Measurements from ENCODE around the gene CRB3.

Gene CRB3

GRCh38 chr19:6452223-6452614 lies 11.9 kb upstream of the CRB3 start:
- Histone ChIP-seq H3K4me3 (ENCODE audit: insufficient read depth, low read length, poor library complexity, severe bottlenecking) (no peak overlapping the region), H2AFZ (ENCODE audit: low read depth, low read length, severe bottlenecking) (no peak overlapping the region), H4K20me1 (ENCODE audit: low read depth, low read length) (no peaks in the 10 kb centered on the region), H3K79me2 (ENCODE audit: insufficient read depth, low read length) (no peaks in the 10 kb centered on the region), H3F3A (ENCODE audit: insufficient read depth) (no peaks in the 10 kb centered on the region), H3K4me2 (ENCODE audit: low read depth, low read length, poor library complexity, severe bottlenecking) (no peak overlapping the region), H3K36me3 (ENCODE audit: low read length) (peaks cover 6% of the 10 kb centered on the region; the same call in 1 of the 2 replicates), H3K27me3 (ENCODE audit: low read length) (no peaks in the 10 kb centered on the region), H3K9ac (ENCODE audit: low read length) (no peak overlapping the region), H3K9me2 (replicated peaks; ENCODE audit: insufficient read depth, low read length) (no peaks in the 10 kb centered on the region), H3K27ac (ENCODE audit: low read depth, low read length) (no peak overlapping the region), H3K9me3 (ENCODE audit: insufficient read depth, low read length) (no peaks in the 10 kb centered on the region)
- TF ChIP-seq CTCF (IDR thresholded peaks at IDR 0.05; ENCODE audit: insufficient read depth, low read length, poor library complexity, severe bottlenecking), result no peak
- no peak for TF ChIP-seq EZH2phosphoT487 (conservative IDR thresholded peaks at IDR 0.05; ENCODE audit: low read length)

GRCh38 chr19:6452899-6453298 lies 11.2 kb upstream of the CRB3 start:
- Histone ChIP-seq H2AFZ (ENCODE audit: low read depth, low read length, severe bottlenecking) (no peak overlapping the region), H3K27me3 (ENCODE audit: low read length) (no peaks in the 10 kb centered on the region), H3K9me2 (replicated peaks; ENCODE audit: insufficient read depth, low read length) (no peaks in the 10 kb centered on the region), H3K27ac (ENCODE audit: low read depth, low read length) (no peak overlapping the region), H4K20me1 (ENCODE audit: low read depth, low read length) (no peaks in the 10 kb centered on the region), H3K36me3 (ENCODE audit: low read length) (peaks cover 6% of the 10 kb centered on the region; the same call in 1 of the 2 replicates), H3K4me3 (ENCODE audit: insufficient read depth, low read length, poor library complexity, severe bottlenecking) (no peak overlapping the region), H3F3A (ENCODE audit: insufficient read depth) (no peaks in the 10 kb centered on the region), H3K9ac (ENCODE audit: low read length) (no peak overlapping the region), H3K79me2 (ENCODE audit: insufficient read depth, low read length) (no peaks in the 10 kb centered on the region), H3K4me2 (ENCODE audit: low read depth, low read length, poor library complexity, severe bottlenecking) (no peak overlapping the region), H3K9me3 (ENCODE audit: insufficient read depth, low read length) (no peaks in the 10 kb centered on the region)
- no peak for TF ChIP-seq EZH2phosphoT487 (conservative IDR thresholded peaks at IDR 0.05; ENCODE audit: low read length)
- TF ChIP-seq CTCF (IDR thresholded peaks at IDR 0.05; ENCODE audit: insufficient read depth, low read length, poor library complexity, severe bottlenecking), result no peak

GRCh38 chr19:6453951-6454565 lies 10.0 kb upstream of the CRB3 start:
- Histone ChIP-seq H3K27me3 (ENCODE audit: low read length) (no peaks in the 10 kb centered on the region), H2AFZ (ENCODE audit: low read depth, low read length, severe bottlenecking) (no peak overlapping the region), H3K4me2 (ENCODE audit: low read depth, low read length, poor library complexity, severe bottlenecking) (no peak overlapping the region), H3K9ac (ENCODE audit: low read length) (no peak overlapping the region), H3K9me2 (replicated peaks; ENCODE audit: insufficient read depth, low read length) (no peaks in the 10 kb centered on the region), H3K27ac (ENCODE audit: low read depth, low read length) (no peak overlapping the region), H3F3A (ENCODE audit: insufficient read depth) (no peaks in the 10 kb centered on the region), H3K4me3 (ENCODE audit: insufficient read depth, low read length, poor library complexity, severe bottlenecking) (no peak overlapping the region), H3K36me3 (ENCODE audit: low read length) (peaks cover 6% of the 10 kb centered on the region; the same call in 1 of the 2 replicates), H3K79me2 (ENCODE audit: insufficient read depth, low read length) (no peaks in the 10 kb centered on the region), H3K9me3 (ENCODE audit: insufficient read depth, low read length) (no peaks in the 10 kb centered on the region), H4K20me1 (ENCODE audit: low read depth, low read length) (no peaks in the 10 kb centered on the region)
- no peak for TF ChIP-seq CTCF (IDR thresholded peaks at IDR 0.05; ENCODE audit: insufficient read depth, low read length, poor library complexity, severe bottlenecking)
- no peak for TF ChIP-seq EZH2phosphoT487 (conservative IDR thresholded peaks at IDR 0.05; ENCODE audit: low read length)
